ENCODE results near the gene AP5Z1.

DNA sequence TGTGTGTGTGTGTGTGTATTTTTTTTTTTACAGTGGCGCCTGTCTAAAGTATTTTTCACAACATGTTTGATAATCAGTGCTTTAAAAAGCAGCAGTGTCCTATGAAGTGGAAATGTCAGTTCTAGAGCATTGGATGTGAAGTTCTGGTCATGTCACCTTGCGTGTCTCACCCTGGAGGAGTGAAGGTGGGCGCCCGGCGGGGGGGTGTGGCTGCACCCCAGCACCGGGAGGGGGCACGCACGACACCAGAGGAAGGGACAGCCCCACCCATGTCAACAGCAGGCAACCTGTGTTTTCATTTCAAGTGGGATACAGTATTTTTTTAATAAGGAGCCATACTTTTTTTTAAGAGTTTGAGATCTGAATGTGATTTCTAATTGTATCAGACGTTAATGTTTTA lies 4.5 kb upstream of the AP5Z1 start:
- TF ChIP-seq, protein P1, sequence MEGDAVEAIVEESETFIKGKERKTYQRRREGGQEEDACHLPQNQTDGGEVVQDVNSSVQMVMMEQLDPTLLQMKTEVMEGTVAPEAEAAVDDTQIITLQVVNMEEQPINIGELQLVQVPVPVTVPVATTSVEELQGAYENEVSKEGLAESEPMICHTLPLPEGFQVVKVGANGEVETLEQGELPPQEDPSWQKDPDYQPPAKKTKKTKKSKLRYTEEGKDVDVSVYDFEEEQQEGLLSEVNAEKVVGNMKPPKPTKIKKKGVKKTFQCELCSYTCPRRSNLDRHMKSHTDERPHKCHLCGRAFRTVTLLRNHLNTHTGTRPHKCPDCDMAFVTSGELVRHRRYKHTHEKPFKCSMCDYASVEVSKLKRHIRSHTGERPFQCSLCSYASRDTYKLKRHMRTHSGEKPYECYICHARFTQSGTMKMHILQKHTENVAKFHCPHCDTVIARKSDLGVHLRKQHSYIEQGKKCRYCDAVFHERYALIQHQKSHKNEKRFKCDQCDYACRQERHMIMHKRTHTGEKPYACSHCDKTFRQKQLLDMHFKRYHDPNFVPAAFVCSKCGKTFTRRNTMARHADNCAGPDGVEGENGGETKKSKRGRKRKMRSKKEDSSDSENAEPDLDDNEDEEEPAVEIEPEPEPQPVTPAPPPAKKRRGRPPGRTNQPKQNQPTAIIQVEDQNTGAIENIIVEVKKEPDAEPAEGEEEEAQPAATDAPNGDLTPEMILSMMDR (IDR thresholded peaks at IDR 0.05), result no peak
- no peak for TF ChIP-seq POLR2A (IDR thresholded peaks at IDR 0.05)
- TF ChIP-seq POLR2AphosphoS5 (IDR thresholded peaks at IDR 0.05), result no peak

All from prostate gland (tissue), 2 donors.